Smooth muscle cell (in vitro differentiated cells): ENCODE data around the gene STK24. TPM values are rescaled to one million over a fixed set of nuclear protein-coding genes. Genes with fewer than 3 reads are reported as not detected.
"Not testable (repeated sequence)": the region's sequence is repeated elsewhere in the genome, so short reads cannot be mapped to it uniquely, and the experiment has no call there.

Source experiments
- DNase-seq: peaks from one replicate; lab custom pipeline; 2025; ENCODE audit not compliant: unreplicated experiment; lab: John Stamatoyannopoulos, UW
- H2AFZ ChIP-seq: fragments of 200-600 bp; sonication (generic); 2 replicates; pipeline ENCODE4 v1.6.0; 2016; ENCODE audit warnings: antibody characterized with exemption, low read depth, mild to moderate bottlenecking
- H3F3A ChIP-seq: fragments of 200-600 bp; sonication (generic); 2 replicates; pipeline ENCODE4 v1.6.0; 2017; ENCODE audit warnings: antibody characterized with exemption, low read depth
- H3K27ac ChIP-seq: fragments of 200-600 bp; sonication (generic); 2 replicates; pipeline ENCODE4 v1.5.1; 2016; ENCODE audit warnings: low read depth, mild to moderate bottlenecking
- H3K27me3 ChIP-seq: fragments of 200-600 bp; sonication (generic); 2 replicates; pipeline ENCODE4 v1.6.1; 2016; ENCODE audit warnings: low read depth, mild to moderate bottlenecking
- H3K36me3 ChIP-seq: fragments of 200-600 bp; sonication (generic); 2 replicates; pipeline ENCODE4 v1.5.1; 2016; ENCODE audit warnings: low read depth
- H3K4me1 ChIP-seq: fragments of 200-600 bp; sonication (generic); 2 replicates; pipeline ENCODE4 v1.5.1; 2016; ENCODE audit warnings: low read depth
- H3K4me2 ChIP-seq: fragments of 200-600 bp; sonication (generic); 2 replicates; pipeline ENCODE4 v1.6.0; 2016; ENCODE audit warnings: mild to moderate bottlenecking
- H3K4me3 ChIP-seq: fragments of 200-600 bp; sonication (generic); 2 replicates; pipeline ENCODE4 v1.5.1; 2016; ENCODE audit warnings: mild to moderate bottlenecking
- H3K79me2 ChIP-seq: fragments of 200-600 bp; sonication (generic); 2 replicates; pipeline ENCODE4 v1.6.0; 2016; ENCODE audit warnings: low read depth, mild to moderate bottlenecking
- H3K9ac ChIP-seq: fragments of 200-600 bp; sonication (generic); 2 replicates; pipeline ENCODE4 v1.6.0; 2016; ENCODE audit warnings: low read depth
- H3K9me3 ChIP-seq: fragments of 200-600 bp; sonication (generic); replicated peaks from 2 replicates; pipeline ENCODE4 v1.5.1; 2016; ENCODE audit warnings: low read depth
- H4K20me1 ChIP-seq: fragments of 200-600 bp; sonication (generic); 2 replicates; pipeline ENCODE4 v1.6.0; 2016; ENCODE audit warnings: low read depth
- CTCF ChIP-seq: fragments of 200-600 bp; sonication (generic); IDR thresholded peaks from 2 replicates; pipeline ENCODE4 v1.5.1; 2017; ENCODE audit warnings: borderline replicate concordance, mild to moderate bottlenecking, antibody characterized with exemption; ENCODE audit not compliant: insufficient read depth, poor library complexity, severe bottlenecking
- WGBS: methylation state at CpG from one replicate; pipeline ENCODE4 v1.1.7; 2016; ENCODE audit warnings: low lambda C conversion rate; 5-methylcytosine and 5-hydroxymethylcytosine counted together
- polyA plus RNA-seq: library from polyadenylated mRNA; unstranded; fragments of >200 nt; fragmentation: Nextera tagmentation; extraction: Ambion mirVana; gene quantifications from 2 replicates; pipeline ENCODE4 v1.2.1, GENCODE V29; 2016
- total RNA-seq: library from RNA; depleted of rRNA; stranded (reverse); fragments of >200 nt; gene quantifications from 2 replicates; pipeline ENCODE4 v1.2.3, GENCODE V29; 2014

The STK24 gene
- total and polyA plus RNA-seq, 2 experiments from 2014 or later = 80.2 to 89.1 TPM

GRCh38 chr13:98619556-98619955 is 42.6 kb upstream of the STK24 start:
- Histone ChIP-seq H3K36me3 (no peaks in the 10 kb centered on the region), H4K20me1 (no peaks in the 10 kb centered on the region), H3K4me1 (no peaks in the 10 kb centered on the region), H2AFZ (no peak overlapping the region), H3F3A (no peaks in the 10 kb centered on the region), H3K27ac (no peak overlapping the region), H3K4me3 (no peak overlapping the region), H3K27me3 (no peaks in the 10 kb centered on the region), H3K9ac (no peak overlapping the region), H3K4me2 (no peak overlapping the region), H3K79me2 (no peaks in the 10 kb centered on the region), H3K9me3 (no peaks in the 10 kb centered on the region)
- WGBS = 83% methylated on average over 3 of the region's 3 CpGs
- no peak for TF ChIP-seq CTCF
- no peak for DNase-seq

GRCh38 chr13:98615595-98615994 is 38.7 kb upstream of the STK24 start:
- 91% methylated on average over 2 of the region's 2 CpGs for WGBS
- not testable (repeated sequence) for DNase-seq, H3K79me2 ChIP-seq, H3K36me3 ChIP-seq, H3K4me3 ChIP-seq, H4K20me1 ChIP-seq, H3K27me3 ChIP-seq, H2AFZ ChIP-seq, H3F3A ChIP-seq, H3K27ac ChIP-seq, H3K9ac ChIP-seq, H3K4me2 ChIP-seq, H3K9me3 ChIP-seq, H3K4me1 ChIP-seq

- H4K20me1 ChIP-seq = no peaks in the 10 kb centered on the region
- H3K4me3 ChIP-seq = no peak overlapping the region
- H3K27ac ChIP-seq = no peak overlapping the region
- no peaks in the 10 kb centered on the region for H3K27me3 ChIP-seq
- no peaks in the 10 kb centered on the region for H3K4me1 ChIP-seq
- H3K9ac ChIP-seq = no peak overlapping the region
- no peak overlapping the region for H2AFZ ChIP-seq
- H3K79me2 ChIP-seq = no peaks in the 10 kb centered on the region
- WGBS = 94% methylated on average over 1 of the region's 1 CpG
- DNase-seq = no peak
- no peak overlapping the region for H3K4me2 ChIP-seq
- no peaks in the 10 kb centered on the region for H3K9me3 ChIP-seq
- H3K36me3 ChIP-seq = no peaks in the 10 kb centered on the region
- no peak for TF ChIP-seq CTCF
- no peaks in the 10 kb centered on the region for H3F3A ChIP-seq
These were observed 36.7 kb upstream of the STK24 start for GRCh38 chr13:98613591-98613990.

- 93% methylated on average over 5 of the region's 5 CpGs for WGBS
- no peaks in the 10 kb centered on the region for H3K27me3 ChIP-seq
These were observed 32.8 kb upstream of the STK24 start for GRCh38 chr13:98609756-98610155.

More at GRCh38 chr13:98609756-98610155, 32.8 kb upstream of the STK24 start:
- Histone ChIP-seq H3K9ac (no peak overlapping the region), H3K27ac (no peak overlapping the region), H3K4me1 (no peaks in the 10 kb centered on the region), H3K79me2 (no peaks in the 10 kb centered on the region), H3K4me3 (no peak overlapping the region), H3K9me3 (no peaks in the 10 kb centered on the region), H3K4me2 (no peak overlapping the region), H4K20me1 (no peaks in the 10 kb centered on the region), H3K36me3 (no peaks in the 10 kb centered on the region), H2AFZ (no peak overlapping the region), H3F3A (no peaks in the 10 kb centered on the region)
- no peak for TF ChIP-seq CTCF
- DNase-seq = no peak
